ENCODE data around the gene ARL15. TPM values are rescaled to one million over a fixed set of nuclear protein-coding genes. Genes with fewer than 3 reads are reported as not detected.

The ARL15 gene
- total and polyA plus RNA-seq, 2 donors (not counting 1 experiment from before 2014, with no cell fraction given) = 5.8 to 20.5 TPM

DNA sequence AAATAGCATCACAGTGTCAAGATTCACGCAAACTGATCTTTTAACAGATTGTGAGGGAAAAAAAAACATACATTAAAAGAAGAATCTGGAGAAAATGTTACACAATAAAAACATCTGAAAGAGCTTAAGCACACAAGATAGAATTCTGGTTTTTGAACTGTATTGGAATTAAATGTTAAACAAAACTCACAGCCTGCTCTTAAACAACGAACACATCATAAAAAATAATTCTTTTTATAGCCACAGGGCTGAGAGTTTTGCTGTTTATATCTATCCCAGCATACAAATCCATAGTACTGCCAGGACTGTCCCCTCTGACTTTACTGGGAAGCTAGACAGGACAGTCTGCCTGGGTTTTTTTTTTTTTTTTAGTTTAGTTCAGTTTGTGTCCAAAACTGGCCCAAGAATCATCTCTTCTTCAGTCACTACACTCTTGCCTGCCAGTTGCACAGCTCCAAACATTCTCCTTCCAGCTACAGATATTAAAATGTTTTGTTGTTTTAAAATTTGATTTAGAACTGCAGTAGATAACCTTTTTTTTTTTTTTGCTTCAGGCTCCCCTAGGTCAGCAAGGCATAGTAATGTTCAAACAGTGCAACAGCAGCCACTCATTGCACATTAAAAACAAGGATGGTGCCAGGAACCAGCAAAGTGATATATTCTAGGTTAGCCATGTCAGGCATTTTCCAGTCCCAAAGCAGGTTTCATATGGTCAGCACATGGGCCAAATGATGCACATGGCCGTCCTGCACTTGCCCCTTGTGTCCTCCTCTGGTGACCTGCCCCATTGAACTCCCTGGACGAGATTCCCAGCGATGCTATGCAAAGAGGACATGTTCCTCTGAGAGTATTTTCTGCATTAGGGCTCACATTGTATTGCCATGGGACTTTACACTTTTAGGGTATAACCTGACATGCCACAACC lies 173.6 kb downstream of the ARL15 start:
- no peak overlapping the region for H3K27ac ChIP-seq (ENCODE audit: low read length in 2 of 2)
- no peaks in the 10 kb centered on the region for H4K20me1 ChIP-seq (ENCODE audit: control insufficient read depth, insufficient read depth, low read length, poor library complexity, severe bottlenecking)
- H3K79me2 ChIP-seq (ENCODE audit: control insufficient read depth, insufficient read depth, low read length) = no peaks in the 10 kb centered on the region
- no peaks in the 10 kb centered on the region for H3K9me3 ChIP-seq (ENCODE audit: control extremely low read depth in 1 of 3, control insufficient read depth in 2 of 3, insufficient read depth in 1 of 3, low read length in 2 of 3)
- no peaks in the 10 kb centered on the region for H3K9me3 Mint-ChIP-seq (ENCODE audit: insufficient read depth)
- intact Hi-C loops (cut with micrococcal nuclease) = no loop called here
- no peaks in the 10 kb centered on the region for H3K27me3 Mint-ChIP-seq
- H3K36me3 ChIP-seq (replicated peaks in 1 of 2; ENCODE audit: control extremely low read depth in 1 of 2, control insufficient read depth in 1 of 2, extremely low read depth in 1 of 2, insufficient read depth in 2 of 2, low read length in 1 of 2) = peaks cover 0 to 3% of the 10 kb centered on the region in 2 experiments
- WGBS (ENCODE audit: insufficient coverage) = 96% methylated on average over 3 of the region's 5 CpGs
- H3K4me1 Mint-ChIP-seq = no peaks in the 10 kb centered on the region
- ChIA-PET CTCF (interaction anchor here (0.6 kb wide), 1 partner anchor 1575 kb away, joined by 3 read pairs; no protein-coding TSS in a partner anchor), POLR2A (no interaction called here)
- no peak for TF ChIP-seq EZH2 (IDR thresholded peaks at IDR 0.05; ENCODE audit: borderline replicate concordance, insufficient read depth, low read depth, low read length, poor library complexity, severe bottlenecking)
- TF ChIP-seq, protein P1, sequence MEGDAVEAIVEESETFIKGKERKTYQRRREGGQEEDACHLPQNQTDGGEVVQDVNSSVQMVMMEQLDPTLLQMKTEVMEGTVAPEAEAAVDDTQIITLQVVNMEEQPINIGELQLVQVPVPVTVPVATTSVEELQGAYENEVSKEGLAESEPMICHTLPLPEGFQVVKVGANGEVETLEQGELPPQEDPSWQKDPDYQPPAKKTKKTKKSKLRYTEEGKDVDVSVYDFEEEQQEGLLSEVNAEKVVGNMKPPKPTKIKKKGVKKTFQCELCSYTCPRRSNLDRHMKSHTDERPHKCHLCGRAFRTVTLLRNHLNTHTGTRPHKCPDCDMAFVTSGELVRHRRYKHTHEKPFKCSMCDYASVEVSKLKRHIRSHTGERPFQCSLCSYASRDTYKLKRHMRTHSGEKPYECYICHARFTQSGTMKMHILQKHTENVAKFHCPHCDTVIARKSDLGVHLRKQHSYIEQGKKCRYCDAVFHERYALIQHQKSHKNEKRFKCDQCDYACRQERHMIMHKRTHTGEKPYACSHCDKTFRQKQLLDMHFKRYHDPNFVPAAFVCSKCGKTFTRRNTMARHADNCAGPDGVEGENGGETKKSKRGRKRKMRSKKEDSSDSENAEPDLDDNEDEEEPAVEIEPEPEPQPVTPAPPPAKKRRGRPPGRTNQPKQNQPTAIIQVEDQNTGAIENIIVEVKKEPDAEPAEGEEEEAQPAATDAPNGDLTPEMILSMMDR (IDR thresholded peaks at IDR 0.05) = no peak
- no peak overlapping the region for H2AFZ ChIP-seq (ENCODE audit: insufficient read depth, low read depth, low read length, poor library complexity, severe bottlenecking)
- no peak overlapping the region for H3K4me2 ChIP-seq (replicated peaks; ENCODE audit: low read depth, low read length, poor library complexity, severe bottlenecking)
- no peak overlapping the region for H3K27ac Mint-ChIP-seq
- H3K4me1 ChIP-seq (ENCODE audit: control insufficient read depth in 2 of 2, insufficient read depth in 2 of 2, low read length in 2 of 2) = no peaks in the 10 kb centered on the region
- no peak overlapping the region for H3K4me3 ChIP-seq (ENCODE audit: control extremely low read depth in 1 of 5, extremely low read depth in 1 of 5, insufficient read depth in 1 of 5, low read depth in 2 of 5, low read length in 4 of 5)
- H3K27me3 ChIP-seq (replicated peaks in 1 of 4; ENCODE audit: control extremely low read depth in 1 of 4, control insufficient read depth in 3 of 4, insufficient read depth in 4 of 4, low read length in 3 of 4) = no peaks in the 10 kb centered on the region
- no peak overlapping the region for H3K9ac ChIP-seq (ENCODE audit: low read length)
- no peak for DNase-seq
- ATAC-seq (ENCODE audit: low read depth) = no peak
- H3K4me3 Mint-ChIP-seq = no peak overlapping the region

DNA sequence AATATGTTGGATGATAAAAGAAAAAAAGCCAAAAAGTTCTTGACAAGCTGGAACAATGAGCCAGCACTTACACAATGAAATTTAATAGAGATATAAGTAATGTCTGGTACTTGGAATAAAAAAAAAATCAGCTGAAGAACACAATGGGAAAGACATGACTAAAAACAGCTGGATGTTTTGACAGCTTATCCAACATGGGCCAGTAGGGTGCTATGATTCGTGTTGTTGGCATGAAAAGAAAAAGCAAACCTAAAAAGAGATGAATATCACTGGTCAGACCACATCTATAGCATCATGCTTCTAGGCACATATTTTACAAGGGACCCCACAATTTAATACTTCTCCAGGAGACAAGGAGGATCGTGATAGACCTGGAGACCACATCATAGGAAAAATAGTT lies 175.3 kb downstream of the ARL15 start:
- no peaks in the 10 kb centered on the region for H3K9me3 ChIP-seq (ENCODE audit: control extremely low read depth in 1 of 3, control insufficient read depth in 2 of 3, insufficient read depth in 1 of 3, low read length in 2 of 3)
- H3K27me3 ChIP-seq (replicated peaks in 1 of 4; ENCODE audit: control extremely low read depth in 1 of 4, control insufficient read depth in 3 of 4, insufficient read depth in 4 of 4, low read length in 3 of 4) = no peaks in the 10 kb centered on the region
- Mint-ChIP-seq H3K4me3 (no peak overlapping the region), H3K27me3 (no peaks in the 10 kb centered on the region), H3K9me3 (ENCODE audit: insufficient read depth) (no peaks in the 10 kb centered on the region), H3K4me1 (no peaks in the 10 kb centered on the region), H3K27ac (no peak overlapping the region)
- H3K79me2 ChIP-seq (ENCODE audit: control insufficient read depth, insufficient read depth, low read length) = no peaks in the 10 kb centered on the region
- ChIA-PET CTCF (no interaction called here), POLR2A (no interaction called here)
- DNase-seq (no peak), ATAC-seq (ENCODE audit: low read depth) (no peak)
- H3K4me1 ChIP-seq (ENCODE audit: control insufficient read depth in 2 of 2, insufficient read depth in 2 of 2, low read length in 2 of 2) = no peaks in the 10 kb centered on the region
- H4K20me1 ChIP-seq (ENCODE audit: control insufficient read depth, insufficient read depth, low read length, poor library complexity, severe bottlenecking) = no peaks in the 10 kb centered on the region
- TF ChIP-seq EZH2 (IDR thresholded peaks at IDR 0.05; ENCODE audit: borderline replicate concordance, insufficient read depth, low read depth, low read length, poor library complexity, severe bottlenecking) = no peak
- TF ChIP-seq, protein P1 (IDR thresholded peaks at IDR 0.05) = no peak
- peaks cover 0 to 3% of the 10 kb centered on the region in 2 experiments for H3K36me3 ChIP-seq (replicated peaks in 1 of 2; ENCODE audit: control extremely low read depth in 1 of 2, control insufficient read depth in 1 of 2, extremely low read depth in 1 of 2, insufficient read depth in 2 of 2, low read length in 1 of 2)
- no peak overlapping the region for H2AFZ ChIP-seq (ENCODE audit: insufficient read depth, low read depth, low read length, poor library complexity, severe bottlenecking)
- intact Hi-C loops (cut with micrococcal nuclease) = no loop called here
- H3K9ac ChIP-seq (ENCODE audit: low read length) = no peak overlapping the region
- no peak overlapping the region for H3K4me2 ChIP-seq (replicated peaks; ENCODE audit: low read depth, low read length, poor library complexity, severe bottlenecking)
- no peak overlapping the region for H3K4me3 ChIP-seq (ENCODE audit: control extremely low read depth in 1 of 5, extremely low read depth in 1 of 5, insufficient read depth in 1 of 5, low read depth in 2 of 5, low read length in 4 of 5)
- no CpG with 5 or more reads among the region's 2 CpGs for WGBS (ENCODE audit: insufficient coverage)
- H3K27ac ChIP-seq (ENCODE audit: low read length in 2 of 2) = no peak overlapping the region

Data from B cell (primary cell).